ENCODE results near the gene GSTT2B. TPM values are rescaled to one million over a fixed set of nuclear protein-coding genes. Genes with fewer than 3 reads are reported as not detected.
"Not testable (repeated sequence)": the region's sequence is repeated elsewhere in the genome, so short reads cannot be mapped to it uniquely, and the experiment has no call there.

GSTT2B gene
- total and polyA plus RNA-seq, 2 donors, result 1.1 to 12.8 TPM

DNA sequence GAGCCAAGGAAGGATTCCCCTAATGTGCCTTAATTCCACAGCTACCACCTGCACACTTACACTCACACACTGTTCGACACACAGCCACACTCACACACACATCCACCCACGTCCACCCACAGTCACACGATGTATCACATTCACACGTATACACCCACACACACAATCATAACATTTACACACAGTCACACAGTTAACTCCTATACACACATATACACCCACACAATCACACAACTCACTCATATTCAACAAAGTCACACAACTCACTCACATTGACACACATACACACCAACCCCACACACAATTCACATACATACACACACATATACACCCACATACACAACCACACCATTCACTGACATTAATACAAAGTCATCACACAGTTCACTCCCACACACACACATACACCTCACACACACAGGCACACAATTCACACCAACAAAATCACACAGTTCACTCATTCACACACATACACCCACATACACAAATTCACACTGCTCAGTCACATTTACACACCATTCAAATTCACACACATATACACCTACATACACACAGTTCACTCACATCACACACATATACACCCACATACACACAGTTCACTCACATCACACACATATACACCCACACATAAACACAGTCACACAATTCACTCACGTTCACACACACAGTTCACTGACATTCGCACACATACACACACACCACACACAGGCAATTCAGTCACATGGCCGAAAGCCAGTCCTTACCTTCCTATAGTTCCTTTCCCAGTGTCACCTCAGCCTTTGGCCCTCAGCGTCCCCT, 6.6 kb downstream of the GSTT2B start:
- 93% methylated on average over 8 of the region's 8 CpGs for WGBS

DNA sequence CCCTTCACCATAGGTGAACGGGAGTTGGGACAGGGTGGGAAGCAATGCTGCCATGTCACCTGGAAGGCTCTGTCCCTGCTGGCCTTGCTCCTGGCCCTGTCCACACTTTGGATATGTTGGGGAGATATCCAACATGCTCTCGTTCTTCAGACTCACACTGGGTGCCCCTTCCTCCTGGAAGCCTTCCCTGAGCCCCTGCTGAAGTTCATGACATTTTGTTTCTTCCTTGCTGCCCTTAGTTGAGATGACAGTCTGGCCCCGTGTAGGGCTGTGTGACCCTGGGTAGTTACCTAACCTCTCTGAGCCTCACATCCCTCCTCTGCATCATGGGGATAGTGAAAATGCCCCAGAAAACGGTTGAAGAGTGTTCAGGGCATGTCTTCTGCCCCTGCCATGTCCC, 7.5 kb downstream of the GSTT2B start:
- not testable (repeated sequence) for H3K9me3 ChIP-seq (ENCODE audit: control insufficient read depth in 2 of 2, insufficient read depth in 1 of 2, low read length in 1 of 2); H3K4me1 ChIP-seq (ENCODE audit: control insufficient read depth in 2 of 2, insufficient read depth in 2 of 2, low read length in 2 of 2); H3K4me3 ChIP-seq (ENCODE audit: low read length in 2 of 2); H3K27me3 ChIP-seq (ENCODE audit: control insufficient read depth in 2 of 2, insufficient read depth in 1 of 2, low read length in 1 of 2); H3K36me3 ChIP-seq (ENCODE audit: control insufficient read depth in 2 of 2, insufficient read depth in 2 of 2, low read length in 1 of 2); H3K27ac ChIP-seq (ENCODE audit: low read depth in 1 of 2, low read length in 1 of 2); DNase-seq (ENCODE audit: low read depth in 6 of 9, low spot score in 9 of 9)
- WGBS, result 79% methylated on average over 4 of the region's 4 CpGs

More for the DNA sequence above, 6.6 kb downstream of the GSTT2B start:
- not testable (repeated sequence) for H3K4me3 ChIP-seq (ENCODE audit: low read length in 2 of 2); H3K36me3 ChIP-seq (ENCODE audit: control insufficient read depth in 2 of 2, insufficient read depth in 2 of 2, low read length in 1 of 2); H3K27me3 ChIP-seq (ENCODE audit: control insufficient read depth in 2 of 2, insufficient read depth in 1 of 2, low read length in 1 of 2); DNase-seq (ENCODE audit: low read depth in 6 of 9, low spot score in 9 of 9); H3K9me3 ChIP-seq (ENCODE audit: control insufficient read depth in 2 of 2, insufficient read depth in 1 of 2, low read length in 1 of 2); H3K27ac ChIP-seq (ENCODE audit: low read depth in 1 of 2, low read length in 1 of 2); H3K4me1 ChIP-seq (ENCODE audit: control insufficient read depth in 2 of 2, insufficient read depth in 2 of 2, low read length in 2 of 2)

DNA sequence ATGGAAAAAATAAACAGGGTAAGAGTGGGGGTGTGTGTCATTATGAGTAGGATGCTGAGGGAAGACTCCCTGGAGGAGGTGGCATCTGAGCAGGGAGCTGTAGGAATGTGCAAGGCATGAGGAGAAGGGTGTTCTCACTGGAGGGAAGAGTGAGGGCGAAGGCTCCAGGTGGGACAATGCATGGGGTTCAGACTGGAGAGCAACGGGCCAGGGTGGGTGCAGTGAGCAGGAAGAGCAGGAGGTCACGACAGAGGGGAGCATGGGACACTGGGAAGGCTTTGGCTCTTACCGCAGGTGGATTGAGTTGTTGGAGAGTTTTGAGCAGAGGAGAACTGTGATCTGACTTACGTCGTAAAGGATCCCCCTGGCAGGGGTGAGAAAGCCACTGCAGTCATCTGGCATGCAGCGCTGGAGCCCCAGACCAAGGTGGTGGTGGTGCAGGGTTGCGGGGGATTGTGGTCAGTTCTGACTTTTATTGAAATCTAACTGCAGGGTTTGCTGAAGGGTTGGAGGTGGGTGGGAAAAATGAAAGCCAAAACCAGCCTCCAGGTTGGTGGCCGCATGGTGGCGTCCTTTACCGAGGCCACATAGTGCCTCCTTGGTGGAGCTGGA, 8.1 kb downstream of the GSTT2B start:
- not testable (repeated sequence) for H3K4me3 ChIP-seq (ENCODE audit: low read length in 2 of 2); H3K4me1 ChIP-seq (ENCODE audit: control insufficient read depth in 2 of 2, insufficient read depth in 2 of 2, low read length in 2 of 2); DNase-seq (ENCODE audit: low read depth in 6 of 9, low spot score in 9 of 9); H3K27me3 ChIP-seq (ENCODE audit: control insufficient read depth in 2 of 2, insufficient read depth in 1 of 2, low read length in 1 of 2); H3K9me3 ChIP-seq (ENCODE audit: control insufficient read depth in 2 of 2, insufficient read depth in 1 of 2, low read length in 1 of 2); H3K27ac ChIP-seq (ENCODE audit: low read depth in 1 of 2, low read length in 1 of 2); H3K36me3 ChIP-seq (ENCODE audit: control insufficient read depth in 2 of 2, insufficient read depth in 2 of 2, low read length in 1 of 2)
- 86% methylated on average over 11 of the region's 11 CpGs for WGBS

DNA sequence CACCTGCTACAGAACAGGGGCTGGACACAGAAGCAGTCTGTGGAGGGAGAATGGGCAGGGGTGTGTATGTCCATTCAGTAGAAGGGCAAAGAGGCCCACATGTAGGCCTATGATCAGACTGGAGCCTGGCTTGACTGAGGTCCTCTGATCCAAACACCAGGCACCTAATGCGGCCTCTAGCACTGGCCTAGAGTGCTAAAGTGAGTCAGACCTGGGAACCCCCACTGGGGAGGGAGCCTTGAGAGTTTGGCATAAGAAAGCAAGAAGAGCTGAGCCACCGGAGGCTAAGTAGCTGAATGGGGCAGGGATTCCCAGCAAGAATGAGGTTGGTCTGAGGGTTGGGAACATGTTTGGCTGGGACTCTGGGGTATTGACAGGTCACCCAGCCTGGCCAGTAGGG, 9.6 kb downstream of the GSTT2B start:
- not testable (repeated sequence) for DNase-seq (ENCODE audit: low read depth in 6 of 9, low spot score in 9 of 9); H3K9me3 ChIP-seq (ENCODE audit: control insufficient read depth in 2 of 2, insufficient read depth in 1 of 2, low read length in 1 of 2); H3K4me1 ChIP-seq (ENCODE audit: control insufficient read depth in 2 of 2, insufficient read depth in 2 of 2, low read length in 2 of 2); H3K27ac ChIP-seq (ENCODE audit: low read depth in 1 of 2, low read length in 1 of 2); H3K27me3 ChIP-seq (ENCODE audit: control insufficient read depth in 2 of 2, insufficient read depth in 1 of 2, low read length in 1 of 2); H3K36me3 ChIP-seq (ENCODE audit: control insufficient read depth in 2 of 2, insufficient read depth in 2 of 2, low read length in 1 of 2); H3K4me3 ChIP-seq (ENCODE audit: low read length in 2 of 2)
- 93% methylated on average over 2 of the region's 2 CpGs for WGBS

DNA sequence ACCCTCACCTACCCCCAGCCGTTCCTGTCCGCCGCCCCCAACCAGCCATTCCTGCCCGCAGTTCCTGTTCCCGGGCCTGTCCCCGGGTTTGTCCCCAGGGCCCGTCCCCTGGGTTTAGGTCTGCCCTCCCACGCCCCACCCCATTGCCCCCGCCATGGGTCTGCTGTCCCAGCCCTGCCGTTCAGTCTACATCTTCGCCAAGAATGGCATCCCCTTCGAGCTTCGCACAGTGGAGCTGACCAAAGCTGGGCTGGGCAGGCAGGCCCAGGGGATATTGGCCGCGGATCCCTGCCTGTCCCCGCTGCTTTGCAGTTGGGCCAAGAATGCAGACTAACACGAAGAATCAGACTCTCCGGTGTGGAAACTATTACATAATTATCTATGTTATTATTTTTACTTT, 11.2 kb downstream of the GSTT2B start:
- H3K27me3 ChIP-seq (ENCODE audit: control insufficient read depth in 2 of 2, insufficient read depth in 1 of 2, low read length in 1 of 2); H3K9me3 ChIP-seq (ENCODE audit: control insufficient read depth in 2 of 2, insufficient read depth in 1 of 2, low read length in 1 of 2); H3K4me1 ChIP-seq (ENCODE audit: control insufficient read depth in 2 of 2, insufficient read depth in 2 of 2, low read length in 2 of 2); DNase-seq (ENCODE audit: low read depth in 6 of 9, low spot score in 9 of 9); H3K27ac ChIP-seq (ENCODE audit: low read depth in 1 of 2, low read length in 1 of 2); H3K36me3 ChIP-seq (ENCODE audit: control insufficient read depth in 2 of 2, insufficient read depth in 2 of 2, low read length in 1 of 2); H3K4me3 ChIP-seq (ENCODE audit: low read length in 2 of 2): not testable (repeated sequence)
- WGBS, result 90% methylated on average over 18 of the region's 18 CpGs

DNA sequence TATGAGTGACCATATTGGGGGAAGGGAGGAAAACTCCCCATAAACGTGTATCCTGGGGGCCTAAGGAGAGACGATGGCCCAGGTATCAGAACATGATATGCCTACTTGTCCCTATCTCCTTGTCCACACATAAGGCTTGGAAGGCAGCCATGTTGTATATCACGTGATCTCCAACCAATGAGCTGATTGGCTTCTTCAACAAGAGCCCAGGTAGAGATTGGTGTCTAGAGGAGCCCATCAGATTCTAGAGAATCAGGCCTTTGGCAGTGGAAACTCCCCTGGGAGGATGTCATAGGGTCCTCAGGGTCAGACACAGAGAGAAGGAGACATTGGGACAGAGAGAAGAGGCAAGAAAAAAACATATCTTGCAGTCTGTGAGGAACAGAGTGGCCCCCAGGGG, 13.6 kb downstream of the GSTT2B start:
- not testable (repeated sequence) for DNase-seq (ENCODE audit: low read depth in 6 of 9, low spot score in 9 of 9); H3K4me3 ChIP-seq (ENCODE audit: low read length in 2 of 2); H3K4me1 ChIP-seq (ENCODE audit: control insufficient read depth in 2 of 2, insufficient read depth in 2 of 2, low read length in 2 of 2); H3K36me3 ChIP-seq (ENCODE audit: control insufficient read depth in 2 of 2, insufficient read depth in 2 of 2, low read length in 1 of 2); H3K27ac ChIP-seq (ENCODE audit: low read depth in 1 of 2, low read length in 1 of 2); H3K27me3 ChIP-seq (ENCODE audit: control insufficient read depth in 2 of 2, insufficient read depth in 1 of 2, low read length in 1 of 2); H3K9me3 ChIP-seq (ENCODE audit: control insufficient read depth in 2 of 2, insufficient read depth in 1 of 2, low read length in 1 of 2)
- WGBS, result 95% methylated on average over 3 of the region's 3 CpGs

DNA sequence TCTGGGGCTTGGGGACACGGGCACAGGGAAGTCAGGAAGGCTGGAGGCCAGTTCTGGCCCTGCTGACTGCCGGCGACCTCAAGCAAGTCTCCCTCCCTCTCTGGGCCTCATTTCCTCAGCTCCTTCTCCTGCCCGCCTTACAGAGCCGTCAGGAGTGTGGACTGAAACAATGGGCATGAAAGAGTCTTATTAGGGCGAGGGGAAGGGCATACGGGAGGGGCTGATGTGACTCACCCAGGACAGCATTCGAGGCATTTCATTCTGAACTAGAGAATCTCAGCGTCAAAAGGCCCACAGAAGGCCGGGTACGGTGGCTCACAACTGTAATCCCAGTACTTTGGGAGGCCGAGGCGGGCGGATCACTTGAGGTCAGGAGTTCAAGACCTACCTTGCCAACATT, 20.8 kb downstream of the GSTT2B start:
- H3K4me3 ChIP-seq (ENCODE audit: low read length in 2 of 2); H3K36me3 ChIP-seq (ENCODE audit: control insufficient read depth in 2 of 2, insufficient read depth in 2 of 2, low read length in 1 of 2); H3K27ac ChIP-seq (ENCODE audit: low read depth in 1 of 2, low read length in 1 of 2); H3K27me3 ChIP-seq (ENCODE audit: control insufficient read depth in 2 of 2, insufficient read depth in 1 of 2, low read length in 1 of 2); H3K4me1 ChIP-seq (ENCODE audit: control insufficient read depth in 2 of 2, insufficient read depth in 2 of 2, low read length in 2 of 2); DNase-seq (ENCODE audit: low read depth in 6 of 9, low spot score in 9 of 9); H3K9me3 ChIP-seq (ENCODE audit: control insufficient read depth in 2 of 2, insufficient read depth in 1 of 2, low read length in 1 of 2): not testable (repeated sequence)
- 100% methylated on average over 1 of the region's 14 CpGs for WGBS

DNA sequence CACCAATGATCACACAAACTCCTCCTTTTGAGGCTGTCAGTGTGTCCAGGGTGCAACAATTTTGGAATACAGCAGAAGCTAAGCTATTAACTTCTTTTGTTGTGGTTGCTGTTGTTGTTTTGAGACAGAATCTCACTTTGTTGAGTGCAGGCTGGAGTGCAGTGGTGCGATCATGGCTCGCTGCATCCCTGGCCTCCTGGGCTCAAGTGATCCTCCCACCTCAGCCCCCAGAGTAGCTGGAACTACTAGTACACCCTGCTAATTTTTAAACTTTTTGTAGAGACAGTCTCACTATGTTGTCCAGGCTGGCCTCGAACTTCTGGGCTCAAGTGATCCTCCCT, 22.0 kb downstream of the GSTT2B start:
- H3K27me3 ChIP-seq (ENCODE audit: control insufficient read depth in 2 of 2, insufficient read depth in 1 of 2, low read length in 1 of 2), result no peaks in the 10 kb centered on the region
- H3K4me1 ChIP-seq (ENCODE audit: control insufficient read depth in 2 of 2, insufficient read depth in 2 of 2, low read length in 2 of 2), result no peaks in the 10 kb centered on the region
- no peaks in the 10 kb centered on the region for H3K9me3 ChIP-seq (ENCODE audit: control insufficient read depth in 2 of 2, insufficient read depth in 1 of 2, low read length in 1 of 2)
- no peaks in the 10 kb centered on the region for H3K36me3 ChIP-seq (ENCODE audit: control insufficient read depth in 2 of 2, insufficient read depth in 2 of 2, low read length in 1 of 2)
- H3K27ac ChIP-seq (ENCODE audit: low read depth in 1 of 2, low read length in 1 of 2), result no peak overlapping the region
- DNase-seq (ENCODE audit: low read depth in 6 of 9, low spot score in 9 of 9), result no peak
- WGBS, result 97% methylated on average over 3 of the region's 3 CpGs
- H3K4me3 ChIP-seq (ENCODE audit: low read length in 2 of 2), result no peak overlapping the region

DNA sequence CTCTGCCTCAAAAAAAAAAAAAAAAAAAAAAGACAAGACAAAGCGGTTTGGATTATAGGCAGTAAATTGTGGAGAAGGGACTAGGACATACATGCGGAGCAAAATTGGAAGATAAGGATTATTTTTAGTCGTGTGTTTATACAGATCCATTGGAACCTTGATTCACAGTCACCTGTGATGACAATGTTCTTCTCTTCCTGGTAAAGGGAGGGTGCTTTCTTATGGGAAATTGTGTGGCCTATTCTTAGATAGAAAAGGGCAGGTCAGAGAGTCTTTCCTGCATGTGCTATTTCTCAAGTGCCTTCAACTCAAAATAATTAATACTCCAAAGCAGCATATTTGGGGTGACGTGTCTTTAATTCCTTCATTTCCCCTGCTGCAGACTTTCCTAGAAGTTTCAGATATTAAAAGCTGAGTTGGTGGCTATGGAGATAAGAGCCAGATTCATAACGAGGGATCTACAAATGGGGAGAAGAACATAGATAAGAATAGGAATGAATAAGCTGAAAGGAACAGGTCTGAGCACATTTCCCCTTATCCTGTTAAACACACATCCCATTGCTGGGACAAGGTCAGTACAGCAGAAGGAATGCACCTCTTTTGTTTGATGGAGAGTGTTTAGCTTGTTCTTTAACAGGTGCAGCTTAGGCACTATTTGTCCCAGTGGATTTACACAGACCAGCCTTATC, 22.5 kb downstream of the GSTT2B start:
- Histone ChIP-seq H3K9me3 (ENCODE audit: control insufficient read depth in 2 of 2, insufficient read depth in 1 of 2, low read length in 1 of 2) (no peaks in the 10 kb centered on the region), H3K4me1 (ENCODE audit: control insufficient read depth in 2 of 2, insufficient read depth in 2 of 2, low read length in 2 of 2) (no peaks in the 10 kb centered on the region), H3K27ac (ENCODE audit: low read depth in 1 of 2, low read length in 1 of 2) (no peak overlapping the region), H3K36me3 (ENCODE audit: control insufficient read depth in 2 of 2, insufficient read depth in 2 of 2, low read length in 1 of 2) (no peaks in the 10 kb centered on the region), H3K27me3 (ENCODE audit: control insufficient read depth in 2 of 2, insufficient read depth in 1 of 2, low read length in 1 of 2) (no peaks in the 10 kb centered on the region), H3K4me3 (ENCODE audit: low read length in 2 of 2) (no peak overlapping the region)
- DNase-seq (ENCODE audit: low read depth in 6 of 9, low spot score in 9 of 9), result no peak
- 91% methylated on average over 5 of the region's 5 CpGs for WGBS

Measured in thymus (tissue), 11 donors.